ENCODE data around the gene FSHR.

DNA sequence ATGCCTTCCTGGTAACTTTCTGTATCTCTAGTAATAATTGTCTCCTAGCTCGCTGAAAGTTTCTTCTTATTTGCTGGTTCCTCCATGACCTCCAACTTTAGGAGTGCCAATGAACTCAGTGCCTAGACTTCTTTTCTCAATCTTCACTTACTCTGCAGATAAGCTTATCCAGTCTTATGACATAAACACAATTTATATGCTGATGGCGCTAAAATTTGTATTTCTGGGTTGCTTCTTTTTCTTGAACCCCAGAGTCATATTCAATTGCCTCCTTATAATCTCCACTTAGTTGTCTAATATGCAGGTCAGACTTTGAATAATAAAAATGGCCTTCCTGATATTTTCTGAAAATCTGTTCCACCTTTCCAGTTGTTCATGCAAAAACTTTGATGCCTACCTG is 182.5 kb downstream of the FSHR start:
- TF ChIP-seq, protein P1, sequence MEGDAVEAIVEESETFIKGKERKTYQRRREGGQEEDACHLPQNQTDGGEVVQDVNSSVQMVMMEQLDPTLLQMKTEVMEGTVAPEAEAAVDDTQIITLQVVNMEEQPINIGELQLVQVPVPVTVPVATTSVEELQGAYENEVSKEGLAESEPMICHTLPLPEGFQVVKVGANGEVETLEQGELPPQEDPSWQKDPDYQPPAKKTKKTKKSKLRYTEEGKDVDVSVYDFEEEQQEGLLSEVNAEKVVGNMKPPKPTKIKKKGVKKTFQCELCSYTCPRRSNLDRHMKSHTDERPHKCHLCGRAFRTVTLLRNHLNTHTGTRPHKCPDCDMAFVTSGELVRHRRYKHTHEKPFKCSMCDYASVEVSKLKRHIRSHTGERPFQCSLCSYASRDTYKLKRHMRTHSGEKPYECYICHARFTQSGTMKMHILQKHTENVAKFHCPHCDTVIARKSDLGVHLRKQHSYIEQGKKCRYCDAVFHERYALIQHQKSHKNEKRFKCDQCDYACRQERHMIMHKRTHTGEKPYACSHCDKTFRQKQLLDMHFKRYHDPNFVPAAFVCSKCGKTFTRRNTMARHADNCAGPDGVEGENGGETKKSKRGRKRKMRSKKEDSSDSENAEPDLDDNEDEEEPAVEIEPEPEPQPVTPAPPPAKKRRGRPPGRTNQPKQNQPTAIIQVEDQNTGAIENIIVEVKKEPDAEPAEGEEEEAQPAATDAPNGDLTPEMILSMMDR (conservative IDR thresholded peaks at IDR 0.05), result no peak
- no peak for TF ChIP-seq EZH2 (IDR thresholded peaks at IDR 0.05; ENCODE audit: low read depth)

Measured in PC-9 (cell line).